Measurements from ENCODE around the gene GSE1. TPM values are rescaled to one million over a fixed set of nuclear protein-coding genes. Genes with fewer than 3 reads are reported as not detected.

GSE1 gene
- total RNA-seq, 1 experiment from 2014 or later: 38.4 TPM

GRCh38 chr16:85568519-85568918 is 44.6 kb upstream of the GSE1 start:
- H3K79me2 ChIP-seq (ENCODE audit: low read length): 0 out of 2 replicates have a peak, but pooled peaks cover 4% of the 10 kb centered on the region
- H4K20me1 ChIP-seq (ENCODE audit: low read length): no peaks in the 10 kb centered on the region
- no peak for DNase-seq
- POLR2A ChIA-PET (ENCODE audit: unreplicated experiment): no interaction called here
- BruUV-seq (replicated peaks): no TSS peak
- no peak for TF ChIP-seq EZH2 (IDR thresholded peaks at IDR 0.05; ENCODE audit: low read length, unreplicated experiment)
- no peak for TF ChIP-seq CTCF (conservative IDR thresholded peaks at IDR 0.05; ENCODE audit: low read depth, low read length)
- TF ChIP-seq EZH2phosphoT487 (IDR thresholded peaks at IDR 0.05; ENCODE audit: borderline replicate concordance, low read length): no peak
- no peaks in the 10 kb centered on the region for H3F3A ChIP-seq (ENCODE audit: low read length, unreplicated experiment)
- no peak for ATAC-seq
- H2AFZ ChIP-seq (ENCODE audit: low read length): no peak overlapping the region
- no peaks in the 10 kb centered on the region for H3K9me2 ChIP-seq (replicated peaks; ENCODE audit: low read length)
- H3K27me3 ChIP-seq (ENCODE audit: low read length): no peaks in the 10 kb centered on the region
- no peak overlapping the region for H3K9ac ChIP-seq (ENCODE audit: low read length)
- H3K36me3 ChIP-seq (ENCODE audit: low read depth, low read length): no peaks in the 10 kb centered on the region
- no peak overlapping the region for H3K4me3 ChIP-seq (ENCODE audit: low read length)
- CTCF ChIA-PET: no interaction called here
- H3K27ac ChIP-seq (ENCODE audit: low read length): no peak overlapping the region
- H3K9me3 ChIP-seq (ENCODE audit: low read length): no peaks in the 10 kb centered on the region
- peaks cover 25% of the 10 kb centered on the region for H3K4me1 ChIP-seq (ENCODE audit: insufficient read depth, low read length)
- H3K4me2 ChIP-seq (ENCODE audit: low read length): no peak overlapping the region
- intact Hi-C loops (cut with micrococcal nuclease): no loop called here

GRCh38 chr16:85569039-85569614 is 44.0 kb upstream of the GSE1 start:
- ATAC-seq: no peak
- DNase-seq: no peak
- no peak overlapping the region for H3K4me3 ChIP-seq (ENCODE audit: low read length)
- H3K27ac ChIP-seq (ENCODE audit: low read length): no peak overlapping the region
- CTCF ChIA-PET: interaction anchor here (1.1 kb wide), 1 partner anchor 11 kb away, joined by 4 read pairs; no protein-coding TSS in a partner anchor
- no peak overlapping the region for H2AFZ ChIP-seq (ENCODE audit: low read length)
- no peaks in the 10 kb centered on the region for H3K9me3 ChIP-seq (ENCODE audit: low read length)
- no peak for TF ChIP-seq EZH2phosphoT487 (IDR thresholded peaks at IDR 0.05; ENCODE audit: borderline replicate concordance, low read length)
- no peak for TF ChIP-seq EZH2 (IDR thresholded peaks at IDR 0.05; ENCODE audit: low read length, unreplicated experiment)
- no peak for TF ChIP-seq CTCF (conservative IDR thresholded peaks at IDR 0.05; ENCODE audit: low read depth, low read length)
- H3K27me3 ChIP-seq (ENCODE audit: low read length): no peaks in the 10 kb centered on the region
- H3F3A ChIP-seq (ENCODE audit: low read length, unreplicated experiment): no peaks in the 10 kb centered on the region
- H3K79me2 ChIP-seq (ENCODE audit: low read length): 0 out of 2 replicates have a peak, but pooled peaks cover 4% of the 10 kb centered on the region
- H3K4me1 ChIP-seq (ENCODE audit: insufficient read depth, low read length): peaks cover 23% of the 10 kb centered on the region
- H3K9ac ChIP-seq (ENCODE audit: low read length): no peak overlapping the region
- H3K9me2 ChIP-seq (replicated peaks; ENCODE audit: low read length): no peaks in the 10 kb centered on the region
- intact Hi-C loops (cut with micrococcal nuclease): no loop called here
- BruUV-seq (replicated peaks): no TSS peak
- H3K36me3 ChIP-seq (ENCODE audit: low read depth, low read length): no peaks in the 10 kb centered on the region
- no peak overlapping the region for H3K4me2 ChIP-seq (ENCODE audit: low read length)
- H4K20me1 ChIP-seq (ENCODE audit: low read length): no peaks in the 10 kb centered on the region
- POLR2A ChIA-PET (ENCODE audit: unreplicated experiment): interaction anchor here (0.5 kb wide), 1 partner anchor 41 kb away, joined by 4 read pairs; no protein-coding TSS in a partner anchor

- no peaks in the 10 kb centered on the region for H3K9me3 ChIP-seq (ENCODE audit: low read length)
- POLR2A ChIA-PET (ENCODE audit: unreplicated experiment): interaction anchor here (0.5 kb wide), 1 partner anchor 41 kb away, joined by 4 read pairs; no protein-coding TSS in a partner anchor
- no TSS peak for BruUV-seq (replicated peaks)
- peaks cover 23% of the 10 kb centered on the region for H3K4me1 ChIP-seq (ENCODE audit: insufficient read depth, low read length)
- CTCF ChIA-PET: interaction anchor here (1.1 kb wide), 1 partner anchor 12 kb away, joined by 4 read pairs; no protein-coding TSS in a partner anchor
- no peaks in the 10 kb centered on the region for H3K36me3 ChIP-seq (ENCODE audit: low read depth, low read length)
- no peaks in the 10 kb centered on the region for H3K9me2 ChIP-seq (replicated peaks; ENCODE audit: low read length)
- ATAC-seq: peak; percentile 49
- H3F3A ChIP-seq (ENCODE audit: low read length, unreplicated experiment): no peaks in the 10 kb centered on the region
- H2AFZ ChIP-seq (ENCODE audit: low read length): no peak overlapping the region
- H3K79me2 ChIP-seq (ENCODE audit: low read length): 0 out of 2 replicates have a peak, but pooled peaks cover 4% of the 10 kb centered on the region
- H3K9ac ChIP-seq (ENCODE audit: low read length): no peak overlapping the region
- peak; percentile 29 for DNase-seq
- H3K27me3 ChIP-seq (ENCODE audit: low read length): no peaks in the 10 kb centered on the region
- no peak overlapping the region for H3K4me3 ChIP-seq (ENCODE audit: low read length)
- H3K4me2 ChIP-seq (ENCODE audit: low read length): peak overlapping the region; percentile 63
- H4K20me1 ChIP-seq (ENCODE audit: low read length): no peaks in the 10 kb centered on the region
- TF ChIP-seq CTCF (conservative IDR thresholded peaks at IDR 0.05; ENCODE audit: low read depth, low read length) (no peak), EZH2 (IDR thresholded peaks at IDR 0.05; ENCODE audit: low read length, unreplicated experiment) (no peak), EZH2phosphoT487 (IDR thresholded peaks at IDR 0.05; ENCODE audit: borderline replicate concordance, low read length) (no peak)
- intact Hi-C loops (cut with micrococcal nuclease): no loop called here
- peak overlapping the region; percentile 52 for H3K27ac ChIP-seq (ENCODE audit: low read length)
Measured at GRCh38 chr16:85569615-85570212, 43.4 kb upstream of the GSE1 start.

All from PC-3 (cell line).